Measurements from ENCODE around the gene ZNF254.
"Not testable (repeated sequence)": the region's sequence is repeated elsewhere in the genome, so short reads cannot be mapped to it uniquely, and the experiment has no call there.

ZNF254 gene

DNA sequence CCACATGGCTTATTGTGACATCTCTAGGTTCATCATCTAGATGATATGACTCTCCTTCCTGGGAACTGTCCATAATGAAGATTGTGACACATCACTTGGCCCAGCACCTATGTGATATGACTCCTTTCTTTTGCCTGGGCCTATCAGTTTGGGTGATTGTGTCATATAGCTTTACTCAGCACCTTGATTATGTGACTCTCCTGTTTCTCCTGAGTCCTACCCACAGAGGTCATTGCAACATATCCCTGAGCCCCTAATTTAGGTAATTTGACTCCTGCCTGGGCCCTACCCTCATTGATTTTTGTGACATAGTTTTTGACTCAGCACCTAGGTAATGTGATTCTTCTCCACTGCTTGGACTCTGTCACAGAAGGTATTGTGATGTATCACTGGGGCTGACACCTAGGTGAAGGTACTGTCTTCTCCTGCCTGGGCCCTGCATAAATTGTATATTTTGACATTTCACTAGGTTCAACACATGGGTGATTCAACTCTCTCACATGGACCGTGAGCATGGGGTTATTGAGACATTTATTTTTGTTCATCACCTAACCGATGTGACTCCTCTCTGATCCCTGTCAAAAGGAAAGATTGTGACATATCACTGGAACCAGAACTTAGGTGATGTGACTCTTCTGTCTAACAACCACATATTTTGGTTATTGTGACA lies 26.2 kb upstream of the ZNF254 start:
- H3K9me3 Mint-ChIP-seq: no peaks in the 10 kb centered on the region
- DNase-seq: no peak
- no peak overlapping the region for H3K27ac Mint-ChIP-seq

DNA sequence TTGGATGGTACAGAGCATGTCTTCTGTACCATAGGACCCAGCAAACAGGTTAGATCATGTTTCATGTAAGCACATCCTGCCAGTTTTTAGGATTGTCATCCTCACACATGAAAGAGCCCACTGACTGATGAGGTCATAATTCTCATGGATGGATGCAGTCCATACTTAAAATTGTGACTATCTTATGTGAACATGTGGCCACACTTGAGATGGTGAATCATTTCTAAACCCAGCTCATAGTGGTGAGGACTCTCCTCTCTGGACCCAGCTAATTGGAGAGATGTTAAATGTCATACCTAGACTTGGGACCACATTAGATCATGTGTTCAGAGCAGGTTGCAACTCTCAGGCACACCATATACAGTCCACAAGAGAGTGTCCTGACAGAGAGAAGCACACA lies 24.8 kb upstream of the ZNF254 start:
- ATAC-seq (replicated peaks): peak; percentile 60 to 63
- Mint-ChIP-seq H3K9me3 (no peaks in the 10 kb centered on the region), H3K27me3 (no peaks in the 10 kb centered on the region), H3K36me3 (peaks cover 37 to 44% of the 10 kb centered on the region in 2 donors), H3K27ac (no peak overlapping the region), H3K4me3 (no peak overlapping the region), H3K4me1 (peaks cover 0 to 2% of the 10 kb centered on the region in 2 donors)
- no peak for DNase-seq

More for the DNA sequence above, 26.2 kb upstream of the ZNF254 start:
- Mint-ChIP-seq H3K36me3 (peaks cover 32 to 44% of the 10 kb centered on the region in 2 donors), H3K27me3 (no peaks in the 10 kb centered on the region), H3K4me3 (no peak overlapping the region), H3K4me1 (peaks cover 0 to 2% of the 10 kb centered on the region in 2 donors)
- peak in 1 of 2 donors; percentile 31 for ATAC-seq (replicated peaks)

DNA sequence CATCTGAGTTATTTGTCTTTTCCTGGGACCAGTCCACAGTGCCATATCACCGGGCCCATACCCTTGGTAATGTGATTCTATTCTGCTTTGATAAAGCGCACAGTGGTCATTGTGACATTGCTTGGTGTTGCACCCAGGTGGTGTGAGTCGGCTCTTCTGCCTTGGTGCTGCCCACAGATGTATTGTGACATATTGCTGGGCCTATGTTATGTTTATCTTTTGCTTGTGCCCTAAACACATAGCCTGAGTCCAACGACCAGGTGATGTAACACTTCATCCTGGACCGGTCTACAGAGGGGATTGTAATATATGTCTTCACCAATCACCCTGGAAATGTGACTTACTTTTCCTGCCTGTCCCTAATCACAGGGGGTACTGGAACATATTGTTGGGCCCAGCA lies 23.7 kb upstream of the ZNF254 start:
- H3K36me3 Mint-ChIP-seq: peaks cover 45 to 54% of the 10 kb centered on the region in 2 donors
- no peak overlapping the region for H3K4me3 Mint-ChIP-seq
- H3K4me1 Mint-ChIP-seq: peaks cover 0 to 2% of the 10 kb centered on the region in 2 donors
- no peak for ATAC-seq (replicated peaks)
- DNase-seq: no peak
- H3K27me3 Mint-ChIP-seq: no peaks in the 10 kb centered on the region
- no peak overlapping the region for H3K27ac Mint-ChIP-seq
- no peaks in the 10 kb centered on the region for H3K9me3 Mint-ChIP-seq

DNA sequence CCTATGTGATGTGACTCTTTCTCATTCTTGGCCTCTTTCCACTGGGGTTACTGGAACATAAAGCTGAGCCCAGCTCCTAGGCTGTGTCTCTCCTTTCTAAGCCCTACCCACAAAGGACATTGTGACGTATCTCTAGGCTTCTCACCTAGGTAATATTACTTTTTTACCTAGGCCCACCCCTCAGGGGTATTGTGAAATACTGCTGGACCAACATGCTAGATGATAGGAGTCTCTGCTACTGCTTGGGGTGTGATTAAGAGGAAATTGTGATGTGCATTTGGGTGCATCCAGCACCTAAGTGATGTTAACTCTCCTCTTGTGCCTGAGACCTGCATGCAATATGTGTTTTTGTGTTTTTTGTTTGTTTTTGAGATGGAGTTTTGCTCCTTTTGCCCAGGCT lies 22.8 kb upstream of the ZNF254 start:
- Mint-ChIP-seq H3K27ac (no peak overlapping the region), H3K4me1 (no peaks in the 10 kb centered on the region), H3K36me3 (peaks cover 42 to 54% of the 10 kb centered on the region in 2 donors), H3K4me3 (no peak overlapping the region), H3K27me3 (no peaks in the 10 kb centered on the region), H3K9me3 (no peaks in the 10 kb centered on the region)
- no peak for DNase-seq
- ATAC-seq (replicated peaks): no peak

DNA sequence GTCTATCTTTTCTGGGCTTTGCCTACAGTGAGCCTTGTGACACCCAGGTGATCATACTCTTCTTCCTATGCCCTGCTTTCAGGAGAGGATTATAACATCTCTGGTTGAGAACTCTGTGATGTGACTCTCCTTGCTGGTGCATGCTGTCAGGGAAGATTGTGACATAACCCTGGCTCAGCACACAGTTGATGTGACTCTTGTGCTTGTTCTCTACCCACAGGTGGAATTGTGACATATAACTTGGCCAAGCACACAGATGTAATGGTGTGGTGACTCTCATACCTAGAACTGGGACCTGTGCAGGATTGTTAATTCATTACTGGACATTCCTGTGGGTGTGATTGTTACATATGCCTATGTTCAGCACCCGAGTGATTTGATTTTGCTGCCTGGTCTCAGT lies 21.7 kb upstream of the ZNF254 start:
- DNase-seq (no peak), ATAC-seq (replicated peaks) (no peak)
- no peak overlapping the region for H3K27ac Mint-ChIP-seq
- H3K36me3 Mint-ChIP-seq: peaks cover 35 to 52% of the 10 kb centered on the region in 2 donors
- H3K27me3 Mint-ChIP-seq: no peaks in the 10 kb centered on the region
- no peak overlapping the region for H3K4me3 Mint-ChIP-seq
- no peaks in the 10 kb centered on the region for H3K4me1 Mint-ChIP-seq
- H3K9me3 Mint-ChIP-seq: no peaks in the 10 kb centered on the region

DNA sequence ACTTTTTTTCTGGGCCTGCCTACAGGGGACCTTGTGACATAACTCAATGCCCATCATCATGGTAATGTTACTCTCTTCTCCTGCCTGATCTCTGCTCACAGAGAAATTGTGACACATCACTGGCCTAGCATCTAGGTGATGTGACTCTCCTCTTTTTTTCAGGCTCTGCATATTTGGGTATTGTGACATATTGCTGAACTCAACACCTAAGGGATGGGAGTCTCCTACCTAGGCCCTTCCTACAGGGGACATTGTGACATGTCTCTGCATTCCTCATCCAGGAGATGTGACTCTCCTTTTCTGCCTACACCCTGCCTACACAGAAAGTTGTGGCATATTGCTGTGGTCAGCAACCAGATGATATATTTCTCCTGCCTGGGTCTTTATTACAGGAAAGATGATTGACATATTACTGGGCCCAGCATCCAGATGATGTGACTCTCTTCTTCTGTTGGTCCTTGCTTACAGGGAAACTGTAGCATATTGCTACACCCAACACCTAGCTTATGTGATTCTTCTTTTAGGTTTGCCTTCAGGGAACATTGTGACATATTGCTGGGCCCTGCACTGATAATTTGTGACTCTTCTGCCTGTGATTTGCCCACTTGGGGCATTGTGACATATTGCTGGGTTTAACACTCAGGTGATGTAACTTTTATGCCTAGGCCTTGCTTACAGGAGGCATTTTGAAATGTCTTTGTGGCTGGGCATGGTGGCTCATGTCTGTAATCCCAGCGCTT lies 21.0 kb upstream of the ZNF254 start:
- H3K9me3 Mint-ChIP-seq: no peaks in the 10 kb centered on the region
- ATAC-seq (replicated peaks): no peak

DNA sequence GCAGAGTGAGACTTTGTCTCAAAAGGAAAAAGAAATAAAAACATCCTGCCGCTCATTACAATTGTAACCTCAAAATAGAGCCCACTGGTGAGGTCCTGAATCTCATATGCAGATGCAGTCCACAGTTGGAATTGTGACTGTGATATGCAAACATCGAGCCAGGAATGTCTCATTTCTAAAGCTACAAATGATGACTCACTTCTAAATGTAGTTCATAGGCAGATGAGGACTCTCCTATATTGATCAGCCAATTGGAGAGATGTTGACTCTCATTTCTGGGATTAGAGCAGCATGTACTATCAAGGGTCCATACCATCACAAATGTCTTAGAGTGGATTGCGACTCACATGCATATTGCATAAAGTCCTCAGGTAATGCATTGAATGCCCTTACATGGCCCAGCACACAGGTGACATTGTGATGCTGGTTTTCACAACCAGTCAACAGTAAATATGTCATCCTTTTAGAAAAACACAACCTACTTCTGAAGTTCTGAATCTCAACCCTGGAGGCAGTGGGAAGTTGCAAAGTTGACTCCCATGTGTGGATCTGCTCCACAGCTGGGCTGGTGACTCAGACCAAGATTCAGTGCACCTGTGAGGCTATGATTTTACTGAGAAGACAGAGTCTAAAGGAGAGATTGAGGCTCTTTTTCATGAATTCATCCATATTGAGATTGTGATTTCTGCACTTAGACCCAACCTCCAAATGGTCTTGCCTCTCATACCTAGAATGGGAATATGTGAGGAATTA lies 16.9 kb upstream of the ZNF254 start:
- Mint-ChIP-seq H3K27me3 (no peaks in the 10 kb centered on the region), H3K9me3 (peaks cover 0 to 3% of the 10 kb centered on the region in 2 donors), H3K36me3 (peaks cover 47 to 74% of the 10 kb centered on the region in 2 donors), H3K27ac (no peak overlapping the region), H3K4me3 (no peak overlapping the region), H3K4me1 (peaks cover 0 to 2% of the 10 kb centered on the region in 2 donors)
- DNase-seq: no peak
- ATAC-seq (replicated peaks): no peak

More for the DNA sequence above, 21.0 kb upstream of the ZNF254 start:
- DNase-seq: no peak
- peak overlapping the region; percentile 37 for H3K27ac Mint-ChIP-seq
- H3K4me3 Mint-ChIP-seq: no peak overlapping the region
- H3K4me1 Mint-ChIP-seq: no peaks in the 10 kb centered on the region
- H3K27me3 Mint-ChIP-seq: no peaks in the 10 kb centered on the region
- peaks cover 27 to 51% of the 10 kb centered on the region in 2 donors for H3K36me3 Mint-ChIP-seq

DNA sequence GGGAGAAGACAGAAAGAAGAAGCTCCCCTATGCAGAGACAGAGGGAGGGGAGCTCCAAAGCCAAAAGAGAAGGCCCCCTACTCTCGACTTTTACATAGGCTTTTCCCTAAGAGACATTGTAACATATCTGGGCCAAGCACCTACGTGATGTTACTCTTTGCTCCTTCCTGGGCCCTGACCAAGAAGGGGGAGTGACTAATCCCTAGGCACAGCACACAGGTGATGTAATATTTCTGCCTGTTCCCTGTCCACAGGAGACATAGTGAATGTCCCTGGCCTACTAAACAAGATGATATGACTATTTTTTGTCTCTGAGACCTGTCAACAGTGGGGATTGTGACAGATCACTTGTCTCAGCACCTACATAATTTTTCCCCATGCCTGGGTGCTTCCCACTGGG lies 15.9 kb upstream of the ZNF254 start:
- Mint-ChIP-seq H3K4me3 (no peak overlapping the region), H3K4me1 (peaks cover 0 to 2% of the 10 kb centered on the region in 2 donors), H3K27me3 (no peaks in the 10 kb centered on the region), H3K36me3 (peaks cover 44 to 77% of the 10 kb centered on the region in 2 donors), H3K27ac (no peak overlapping the region), H3K9me3 (peaks cover 0 to 5% of the 10 kb centered on the region in 2 donors)
- DNase-seq: no peak
- no peak for ATAC-seq (replicated peaks)

DNA sequence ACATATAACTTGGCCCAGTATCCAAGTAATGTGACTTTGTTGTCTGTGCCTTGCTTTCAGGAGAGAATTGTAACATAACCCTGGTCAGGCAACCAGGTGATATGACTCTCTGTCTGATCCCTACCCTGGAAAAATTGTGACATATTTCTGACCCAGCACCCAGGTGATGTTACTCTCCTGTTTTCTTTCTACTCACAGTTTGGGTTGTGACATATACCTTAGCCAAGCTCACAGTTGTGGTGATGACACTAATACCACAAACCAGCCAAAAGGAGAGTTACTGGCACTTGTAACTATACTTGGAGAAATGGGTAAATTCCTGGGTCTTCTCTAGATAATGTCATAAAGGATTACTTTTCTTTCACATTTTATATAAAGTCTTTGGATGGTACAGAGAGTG lies 14.3 kb upstream of the ZNF254 start:
- H3K27ac Mint-ChIP-seq: no peak overlapping the region
- H3K4me1 Mint-ChIP-seq: peaks cover 0 to 2% of the 10 kb centered on the region in 2 donors
- no peak for DNase-seq
- H3K9me3 Mint-ChIP-seq: peaks cover 0 to 5% of the 10 kb centered on the region in 2 donors
- H3K4me3 Mint-ChIP-seq: no peak overlapping the region
- no peak for ATAC-seq (replicated peaks)
- H3K27me3 Mint-ChIP-seq: no peaks in the 10 kb centered on the region
- H3K36me3 Mint-ChIP-seq: peaks cover 35 to 76% of the 10 kb centered on the region in 2 donors

DNA sequence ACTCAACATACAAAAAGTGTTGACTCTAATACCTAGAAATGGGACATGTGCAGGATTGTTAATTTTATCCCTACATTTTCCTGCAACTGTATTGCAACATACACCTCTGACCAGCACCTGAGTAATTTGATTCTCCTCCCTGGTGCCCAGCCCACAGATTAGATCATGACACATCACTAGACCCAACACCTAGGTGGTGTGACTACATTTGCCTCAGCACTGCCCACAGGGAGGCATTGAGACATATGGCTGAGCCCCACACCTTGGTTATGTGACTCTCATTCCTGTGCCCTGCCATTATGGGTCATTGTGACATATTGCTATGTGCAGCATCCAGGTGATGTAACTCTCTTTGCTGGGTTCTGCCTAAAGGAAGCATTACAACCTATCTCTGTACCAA lies 13.2 kb upstream of the ZNF254 start:
- ATAC-seq (replicated peaks): no peak
- Mint-ChIP-seq H3K27me3 (no peaks in the 10 kb centered on the region), H3K4me1 (peaks cover 0 to 2% of the 10 kb centered on the region in 2 donors), H3K9me3 (peaks cover 0 to 5% of the 10 kb centered on the region in 2 donors), H3K36me3 (peaks cover 33 to 69% of the 10 kb centered on the region in 2 donors), H3K4me3 (no peak overlapping the region), H3K27ac (no peak overlapping the region)
- no peak for DNase-seq

DNA sequence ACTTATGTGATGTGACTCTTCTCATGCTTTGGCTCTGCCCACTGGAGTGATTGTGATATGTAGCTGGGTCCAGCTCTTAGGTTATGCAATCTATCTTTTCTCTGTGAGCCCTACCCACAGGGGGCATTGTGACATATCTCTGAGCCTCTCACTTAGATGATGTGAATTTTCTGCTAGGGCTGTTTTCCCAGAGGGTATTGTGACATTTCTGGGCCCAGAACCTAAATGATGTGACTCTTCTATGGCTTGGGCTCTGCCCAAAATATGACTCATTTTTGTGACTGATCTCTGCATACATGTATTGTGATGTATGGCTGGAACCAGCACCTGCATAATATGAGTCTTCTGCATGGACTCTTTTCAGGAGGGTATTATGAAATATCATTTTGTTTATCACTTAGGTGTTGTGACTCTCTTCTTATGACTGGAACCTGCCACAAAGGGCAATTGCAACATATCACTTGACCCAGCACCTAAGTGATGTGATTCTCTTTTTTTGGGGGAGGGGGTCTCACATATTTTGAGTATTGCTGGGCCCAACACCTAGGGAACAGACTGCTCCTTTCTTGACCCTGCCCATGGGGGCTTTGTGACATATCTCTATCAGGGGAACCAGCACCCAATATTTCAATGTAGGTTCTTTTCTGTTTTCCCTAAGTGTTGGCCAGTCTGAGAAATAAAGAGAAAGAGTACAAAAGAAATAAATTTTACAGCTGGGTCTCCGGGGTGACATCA lies 12.1 kb upstream of the ZNF254 start:
- Mint-ChIP-seq H3K4me3 (no peak overlapping the region), H3K27ac (peak overlapping the region; percentile 16), H3K4me1 (peaks cover 0 to 9% of the 10 kb centered on the region in 2 donors), H3K9me3 (peaks cover 1 to 5% of the 10 kb centered on the region in 2 donors), H3K36me3 (peaks cover 35 to 72% of the 10 kb centered on the region in 2 donors), H3K27me3 (no peaks in the 10 kb centered on the region)
- DNase-seq: no peak
- peak in 1 of 2 donors; percentile 25 for ATAC-seq (replicated peaks)

DNA sequence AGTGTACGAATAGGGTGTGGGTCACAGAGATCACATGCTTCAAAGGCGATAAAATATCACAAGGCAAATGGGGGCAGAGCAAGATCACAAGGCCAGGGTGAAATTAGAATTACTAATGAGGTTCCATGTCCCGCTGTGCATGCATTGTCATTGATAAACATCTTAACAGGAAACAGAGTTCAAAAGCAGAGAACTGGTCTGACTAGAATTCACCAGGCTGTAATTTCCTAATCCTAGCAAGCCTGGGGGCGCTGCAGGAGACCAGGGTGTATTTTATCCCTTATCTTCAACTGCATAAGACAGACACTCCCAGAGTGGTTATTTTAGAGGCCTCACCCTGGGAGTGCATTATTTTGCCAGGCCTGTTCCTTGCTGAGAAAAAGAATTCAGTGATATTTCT lies 11.5 kb upstream of the ZNF254 start:
- H3K36me3 Mint-ChIP-seq: peaks cover 39 to 70% of the 10 kb centered on the region in 2 donors
- not testable (repeated sequence) for H3K4me3 Mint-ChIP-seq; DNase-seq; H3K27me3 Mint-ChIP-seq; H3K27ac Mint-ChIP-seq; H3K9me3 Mint-ChIP-seq; H3K4me1 Mint-ChIP-seq; ATAC-seq (replicated peaks)

DNA sequence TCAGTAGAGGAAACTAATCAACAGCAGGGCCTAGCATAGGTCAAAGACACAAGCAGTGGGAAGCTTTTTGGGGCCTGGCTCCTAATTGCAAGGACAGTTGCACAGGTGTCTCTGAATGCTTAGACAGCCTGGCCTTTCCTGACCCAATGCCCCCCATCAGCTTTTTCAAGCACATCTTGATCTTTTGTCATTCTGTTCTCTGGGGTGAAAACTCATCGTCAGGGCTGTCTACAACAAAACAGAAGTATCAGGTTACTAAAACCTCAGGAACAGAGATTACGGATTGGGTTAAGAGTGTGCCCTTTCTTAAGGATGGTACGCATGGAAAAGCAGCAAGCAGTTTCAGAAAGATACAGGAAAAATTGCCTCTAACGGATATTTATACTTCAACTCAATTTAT lies 8.3 kb upstream of the ZNF254 start:
- Mint-ChIP-seq H3K4me1 (peaks cover 0 to 10% of the 10 kb centered on the region in 2 donors), H3K4me3 (no peak overlapping the region), H3K27me3 (no peaks in the 10 kb centered on the region), H3K36me3 (peaks cover 31 to 54% of the 10 kb centered on the region in 2 donors), H3K27ac (no peak overlapping the region), H3K9me3 (peaks cover 1 to 5% of the 10 kb centered on the region in 2 donors)
- no peak for ATAC-seq (replicated peaks)
- DNase-seq: no peak

DNA sequence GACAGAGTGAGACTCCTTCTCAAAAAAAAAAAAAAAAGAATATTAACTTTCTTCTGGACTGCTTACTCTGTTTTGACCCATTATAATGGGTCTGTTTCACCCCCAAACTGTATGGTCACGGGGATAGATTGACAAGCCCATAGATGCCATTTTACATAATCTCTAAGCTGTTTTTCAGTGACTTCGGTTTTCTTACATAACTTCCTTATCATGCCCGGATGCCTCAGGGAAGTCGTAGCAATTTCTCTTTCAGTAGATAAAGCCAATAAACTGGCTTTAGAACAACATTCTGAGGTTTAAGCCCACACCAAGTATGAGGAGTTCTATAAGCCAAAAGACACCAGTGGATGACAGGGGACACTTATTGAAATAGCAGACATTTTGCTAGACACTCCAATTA lies 5.9 kb upstream of the ZNF254 start:
- Mint-ChIP-seq H3K4me1 (peaks cover 0 to 8% of the 10 kb centered on the region in 2 donors), H3K27me3 (no peaks in the 10 kb centered on the region), H3K9me3 (peaks cover 0 to 1% of the 10 kb centered on the region in 2 donors), H3K4me3 (no peak overlapping the region), H3K27ac (no peak overlapping the region), H3K36me3 (peaks cover 17 to 32% of the 10 kb centered on the region in 2 donors)
- ATAC-seq (replicated peaks): no peak
- DNase-seq: no peak
